ENCODE data around the gene TM9SF4.

TM9SF4 gene

DNA sequence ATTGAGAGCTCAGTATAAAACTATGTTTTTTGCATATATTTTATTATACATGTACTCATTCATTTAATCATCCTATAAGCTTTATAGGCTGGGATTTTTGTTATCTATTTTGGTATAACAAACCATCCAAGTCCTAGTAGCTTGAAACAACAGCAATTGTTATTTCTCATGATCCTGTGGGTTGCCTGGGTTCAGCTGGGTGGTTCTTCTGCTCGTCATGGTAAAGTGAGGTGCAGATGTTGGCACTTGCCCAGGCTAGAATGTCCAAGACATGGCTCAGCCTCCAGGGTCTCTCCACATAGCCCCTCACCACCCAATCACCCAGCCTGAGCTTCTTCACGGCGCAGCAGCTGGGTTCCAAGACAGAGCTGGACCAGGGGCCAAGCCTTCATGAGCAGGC is 20.8 kb upstream of the TM9SF4 start:
- TF ChIP-seq, protein P1, sequence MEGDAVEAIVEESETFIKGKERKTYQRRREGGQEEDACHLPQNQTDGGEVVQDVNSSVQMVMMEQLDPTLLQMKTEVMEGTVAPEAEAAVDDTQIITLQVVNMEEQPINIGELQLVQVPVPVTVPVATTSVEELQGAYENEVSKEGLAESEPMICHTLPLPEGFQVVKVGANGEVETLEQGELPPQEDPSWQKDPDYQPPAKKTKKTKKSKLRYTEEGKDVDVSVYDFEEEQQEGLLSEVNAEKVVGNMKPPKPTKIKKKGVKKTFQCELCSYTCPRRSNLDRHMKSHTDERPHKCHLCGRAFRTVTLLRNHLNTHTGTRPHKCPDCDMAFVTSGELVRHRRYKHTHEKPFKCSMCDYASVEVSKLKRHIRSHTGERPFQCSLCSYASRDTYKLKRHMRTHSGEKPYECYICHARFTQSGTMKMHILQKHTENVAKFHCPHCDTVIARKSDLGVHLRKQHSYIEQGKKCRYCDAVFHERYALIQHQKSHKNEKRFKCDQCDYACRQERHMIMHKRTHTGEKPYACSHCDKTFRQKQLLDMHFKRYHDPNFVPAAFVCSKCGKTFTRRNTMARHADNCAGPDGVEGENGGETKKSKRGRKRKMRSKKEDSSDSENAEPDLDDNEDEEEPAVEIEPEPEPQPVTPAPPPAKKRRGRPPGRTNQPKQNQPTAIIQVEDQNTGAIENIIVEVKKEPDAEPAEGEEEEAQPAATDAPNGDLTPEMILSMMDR (IDR thresholded peaks at IDR 0.05; ENCODE audit: control insufficient read depth, insufficient read depth, low read depth, low read length, missing control alignments) = no peak
- DNase-seq (ENCODE audit: low read depth) = no peak
- H3K4me3 ChIP-seq (ENCODE audit: control insufficient read depth, low read depth, low read length) = no peak overlapping the region

DNA sequence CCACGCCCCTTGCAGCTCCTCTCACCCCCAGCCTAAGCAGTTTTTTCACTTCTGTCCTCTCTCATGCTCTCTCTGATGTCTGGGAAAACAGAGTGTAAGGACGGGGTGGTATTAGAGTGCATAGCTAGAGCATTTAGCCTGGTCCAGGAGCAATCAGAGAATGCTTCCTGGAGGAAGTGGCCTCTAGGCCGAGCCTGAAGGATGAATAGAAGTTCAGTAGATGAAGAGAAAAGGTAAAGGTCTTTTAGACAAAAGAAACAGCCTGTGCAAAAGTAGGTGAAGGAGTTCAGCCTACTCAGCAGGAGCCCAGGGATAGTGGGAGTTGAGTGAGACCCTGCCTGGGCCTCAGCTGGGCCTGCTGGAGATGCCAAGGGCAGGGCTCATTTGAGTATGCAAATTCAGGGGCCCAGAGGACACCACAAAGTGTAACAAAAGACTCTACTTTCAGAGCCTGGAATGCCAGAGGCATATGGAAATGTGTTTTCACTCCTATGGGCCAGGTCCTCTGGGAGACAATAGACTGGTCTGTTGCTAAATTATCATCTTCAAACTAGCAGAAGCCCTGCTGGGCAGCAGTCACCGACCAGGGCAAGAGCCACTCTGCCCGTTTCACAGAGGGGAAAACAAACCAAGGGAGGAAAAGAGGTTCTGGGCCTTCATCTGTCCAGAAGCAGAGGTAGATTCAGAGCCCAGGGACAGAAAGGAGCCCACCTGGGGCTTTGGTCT is 19.7 kb upstream of the TM9SF4 start:
- no peak overlapping the region for H3K4me3 ChIP-seq (ENCODE audit: control insufficient read depth, low read depth, low read length)
- DNase-seq (ENCODE audit: low read depth) = no peak
- TF ChIP-seq, protein P1 (IDR thresholded peaks at IDR 0.05; ENCODE audit: control insufficient read depth, insufficient read depth, low read depth, low read length, missing control alignments) = no peak

DNA sequence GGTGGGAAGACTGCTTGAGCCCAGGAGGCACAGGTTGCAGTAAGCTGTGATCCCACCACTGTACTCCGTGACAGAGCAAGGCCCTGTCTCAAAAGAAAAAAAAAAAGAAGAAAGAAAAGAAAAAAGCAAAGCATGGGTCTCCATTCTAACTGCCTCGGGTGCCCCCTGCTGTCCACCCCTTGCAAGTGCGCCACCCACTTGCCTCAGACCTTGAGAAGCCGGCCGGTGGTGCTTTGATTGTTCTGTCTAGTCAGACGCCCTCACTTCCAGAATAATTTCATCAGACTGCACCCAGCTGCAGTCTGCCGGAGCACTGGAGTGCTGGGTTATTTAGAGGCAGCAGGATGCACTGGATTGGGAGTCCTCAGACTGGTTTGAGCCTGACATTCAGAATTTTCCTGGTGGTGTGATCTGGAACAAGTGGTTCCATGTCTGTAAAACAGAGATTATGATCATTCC is 17.6 kb upstream of the TM9SF4 start:
- no peak overlapping the region for H3K4me3 ChIP-seq (ENCODE audit: control insufficient read depth, low read depth, low read length)
- DNase-seq (ENCODE audit: low read depth) = peak; percentile 33
- TF ChIP-seq, protein P1 (IDR thresholded peaks at IDR 0.05; ENCODE audit: control insufficient read depth, insufficient read depth, low read depth, low read length, missing control alignments) = peak; percentile 94

DNA sequence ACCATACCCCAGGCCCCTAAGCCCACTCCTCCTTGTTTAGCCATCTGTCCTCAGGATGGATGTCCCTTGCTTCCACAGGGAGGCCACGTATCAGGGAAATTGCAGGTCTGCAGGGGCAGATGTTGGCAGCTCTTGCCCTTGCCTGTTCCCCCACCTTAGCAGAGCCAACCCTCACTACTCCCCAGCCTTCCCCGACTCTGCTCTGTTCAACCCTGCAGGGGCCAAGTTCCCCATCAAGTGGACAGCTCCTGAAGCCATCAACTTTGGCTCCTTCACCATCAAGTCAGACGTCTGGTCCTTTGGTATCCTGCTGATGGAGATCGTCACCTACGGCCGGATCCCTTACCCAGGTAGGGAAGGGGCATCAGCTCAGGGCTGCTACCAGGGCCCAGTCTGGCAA is 10.7 kb upstream of the TM9SF4 start:
- no peak for DNase-seq (ENCODE audit: low read depth)
- H3K4me3 ChIP-seq (ENCODE audit: control insufficient read depth, low read depth, low read length) = no peak overlapping the region
- TF ChIP-seq, protein P1 (IDR thresholded peaks at IDR 0.05; ENCODE audit: control insufficient read depth, insufficient read depth, low read depth, low read length, missing control alignments) = no peak

DNA sequence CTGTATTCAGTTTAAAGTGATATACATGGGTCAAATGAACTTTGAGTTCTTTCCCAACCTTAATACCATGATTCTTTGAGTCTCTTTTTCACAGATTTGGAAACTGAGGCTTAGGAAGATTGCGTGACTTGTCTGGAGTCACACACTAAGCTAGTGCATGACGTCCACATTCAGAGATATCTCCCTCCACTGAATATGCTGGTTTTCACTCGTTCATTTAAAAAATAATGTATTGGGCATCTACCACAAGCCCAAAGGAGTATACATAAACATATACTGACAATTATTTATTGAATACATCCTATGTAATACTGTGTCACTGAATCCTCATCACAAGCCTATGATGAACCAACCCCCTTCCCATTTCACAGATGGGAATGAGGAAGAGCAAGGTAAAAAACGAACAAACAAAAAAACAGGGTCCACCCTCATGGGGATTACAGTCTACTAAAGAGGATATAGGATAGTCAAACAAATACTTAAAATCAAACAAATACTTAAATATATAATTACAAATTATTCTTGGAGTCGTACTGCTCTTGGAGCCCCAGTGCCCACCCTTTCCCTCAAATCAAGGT is 611 bp upstream of the TM9SF4 start:
- TF ChIP-seq, protein P1 (IDR thresholded peaks at IDR 0.05; ENCODE audit: control insufficient read depth, insufficient read depth, low read depth, low read length, missing control alignments) = no peak
- H3K4me3 ChIP-seq (ENCODE audit: control insufficient read depth, low read depth, low read length) = no peak overlapping the region; the same call in 1 of the 2 replicates
- no peak for DNase-seq (ENCODE audit: low read depth)

DNA sequence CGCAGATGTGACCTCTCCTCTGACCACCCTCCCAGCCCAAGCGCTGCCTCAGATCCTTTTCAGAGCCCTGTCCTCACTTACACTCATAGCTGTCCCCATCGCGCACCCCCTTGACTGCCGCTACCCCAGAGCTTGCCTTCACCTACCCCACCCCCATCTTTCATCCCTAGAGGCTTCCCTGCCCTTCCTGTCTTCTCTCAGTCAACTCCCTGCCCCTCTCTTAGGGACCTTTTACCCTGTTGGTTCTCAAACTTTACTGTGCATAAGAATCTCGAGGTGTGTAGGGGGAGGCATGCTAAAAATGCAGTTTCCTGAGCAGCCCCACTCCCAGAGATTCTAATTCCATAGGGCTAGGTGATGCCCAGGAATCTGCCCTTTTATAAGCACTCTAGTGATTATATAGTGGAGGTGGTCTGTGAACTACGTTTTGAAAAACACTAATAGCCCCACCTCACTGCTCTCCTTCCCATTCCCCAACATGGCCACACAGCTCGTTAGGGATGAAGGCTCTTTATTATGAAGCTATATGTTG is 725 bp downstream of the TM9SF4 start:
- H3K4me3 ChIP-seq (ENCODE audit: control insufficient read depth, low read depth, low read length) = peak overlapping the region; percentile 85
- TF ChIP-seq, protein P1 (IDR thresholded peaks at IDR 0.05; ENCODE audit: control insufficient read depth, insufficient read depth, low read depth, low read length, missing control alignments) = no peak
- DNase-seq (ENCODE audit: low read depth) = no peak
